IPS-15b (cell line): ENCODE data around the gene BPIFB1.

ENCODE experiments used
- H3K27me3 ChIP-seq: one replicate; pipeline ENCODE4 v1.6.1; 2013; ENCODE audit warnings: low read length; ENCODE audit not compliant: control insufficient read depth, insufficient read depth
- H3K36me3 ChIP-seq: one replicate; pipeline ENCODE4 v1.6.1; 2013; ENCODE audit warnings: low read length; ENCODE audit not compliant: control insufficient read depth, insufficient read depth
- H3K4me1 ChIP-seq: one replicate; pipeline ENCODE4 v1.6.1; 2013; ENCODE audit warnings: mild to moderate bottlenecking, low read length; ENCODE audit not compliant: control insufficient read depth, insufficient read depth
- H3K4me3 ChIP-seq: one replicate; pipeline ENCODE4 v1.5.1; 2013; ENCODE audit warnings: low read depth, low read length
- H3K9ac ChIP-seq: one replicate; pipeline ENCODE4 v1.6.1; 2013; ENCODE audit warnings: low read depth, mild to moderate bottlenecking, low read length
- H3K9me3 ChIP-seq: one replicate; pipeline ENCODE4 v1.6.1; 2013; ENCODE audit warnings: mild to moderate bottlenecking, low read length; ENCODE audit not compliant: control insufficient read depth, insufficient read depth

The BPIFB1 gene

GRCh38 chr20:33250666-33251065, 32.3 kb upstream of the BPIFB1 start:
- no peaks in the 10 kb centered on the region for H3K4me1 ChIP-seq
- no peaks in the 10 kb centered on the region for H3K27me3 ChIP-seq
- H3K4me3 ChIP-seq: no peak overlapping the region
- no peaks in the 10 kb centered on the region for H3K36me3 ChIP-seq
- no peak overlapping the region for H3K9ac ChIP-seq
- H3K9me3 ChIP-seq: no peaks in the 10 kb centered on the region

- Histone ChIP-seq H3K9me3 (no peaks in the 10 kb centered on the region), H3K9ac (no peak overlapping the region), H3K36me3 (no peaks in the 10 kb centered on the region), H3K27me3 (no peaks in the 10 kb centered on the region), H3K4me3 (no peak overlapping the region), H3K4me1 (no peaks in the 10 kb centered on the region)
These were observed 31.5 kb upstream of the BPIFB1 start for GRCh38 chr20:33251496-33251895.

GRCh38 chr20:33252460-33252859, 30.6 kb upstream of the BPIFB1 start:
- no peak overlapping the region for H3K4me3 ChIP-seq
- no peaks in the 10 kb centered on the region for H3K36me3 ChIP-seq
- H3K9ac ChIP-seq: no peak overlapping the region
- H3K9me3 ChIP-seq: no peaks in the 10 kb centered on the region
- no peaks in the 10 kb centered on the region for H3K27me3 ChIP-seq
- H3K4me1 ChIP-seq: no peaks in the 10 kb centered on the region

- no peak overlapping the region for H3K4me3 ChIP-seq
- H3K27me3 ChIP-seq: no peaks in the 10 kb centered on the region
- H3K9ac ChIP-seq: no peak overlapping the region
- no peaks in the 10 kb centered on the region for H3K9me3 ChIP-seq
- no peaks in the 10 kb centered on the region for H3K4me1 ChIP-seq
- H3K36me3 ChIP-seq: no peaks in the 10 kb centered on the region
These were observed 28.0 kb upstream of the BPIFB1 start for GRCh38 chr20:33255005-33255404.

GRCh38 chr20:33257237-33257636, 25.8 kb upstream of the BPIFB1 start:
- Histone ChIP-seq H3K27me3 (no peaks in the 10 kb centered on the region), H3K36me3 (no peaks in the 10 kb centered on the region), H3K4me3 (no peak overlapping the region), H3K9me3 (no peaks in the 10 kb centered on the region), H3K4me1 (no peaks in the 10 kb centered on the region), H3K9ac (no peak overlapping the region)

GRCh38 chr20:33259371-33259770, 23.6 kb upstream of the BPIFB1 start:
- Histone ChIP-seq H3K4me1 (no peaks in the 10 kb centered on the region), H3K27me3 (no peaks in the 10 kb centered on the region), H3K9me3 (no peaks in the 10 kb centered on the region), H3K36me3 (no peaks in the 10 kb centered on the region), H3K4me3 (no peak overlapping the region), H3K9ac (no peak overlapping the region)

GRCh38 chr20:33261465-33261864, 21.5 kb upstream of the BPIFB1 start:
- no peaks in the 10 kb centered on the region for H3K4me1 ChIP-seq
- no peaks in the 10 kb centered on the region for H3K9me3 ChIP-seq
- no peak overlapping the region for H3K4me3 ChIP-seq
- H3K36me3 ChIP-seq: no peaks in the 10 kb centered on the region
- no peaks in the 10 kb centered on the region for H3K27me3 ChIP-seq
- no peak overlapping the region for H3K9ac ChIP-seq

GRCh38 chr20:33262658-33263065, 20.4 kb upstream of the BPIFB1 start:
- Histone ChIP-seq H3K4me3 (no peak overlapping the region), H3K9me3 (no peaks in the 10 kb centered on the region), H3K4me1 (no peaks in the 10 kb centered on the region), H3K27me3 (no peaks in the 10 kb centered on the region), H3K36me3 (no peaks in the 10 kb centered on the region), H3K9ac (no peak overlapping the region)

- no peak overlapping the region for H3K4me3 ChIP-seq
- no peak overlapping the region for H3K9ac ChIP-seq
- H3K27me3 ChIP-seq: no peaks in the 10 kb centered on the region
- H3K9me3 ChIP-seq: no peaks in the 10 kb centered on the region
- H3K4me1 ChIP-seq: no peaks in the 10 kb centered on the region
- H3K36me3 ChIP-seq: no peaks in the 10 kb centered on the region
These were observed 19.2 kb upstream of the BPIFB1 start for GRCh38 chr20:33263784-33264183.

- no peaks in the 10 kb centered on the region for H3K4me1 ChIP-seq
- no peak overlapping the region for H3K9ac ChIP-seq
- no peaks in the 10 kb centered on the region for H3K36me3 ChIP-seq
- H3K9me3 ChIP-seq: no peaks in the 10 kb centered on the region
- H3K4me3 ChIP-seq: no peak overlapping the region
- no peaks in the 10 kb centered on the region for H3K27me3 ChIP-seq
These were observed 15.3 kb upstream of the BPIFB1 start for GRCh38 chr20:33267701-33268100.

GRCh38 chr20:33272155-33272873, 10.7 kb upstream of the BPIFB1 start:
- no peak overlapping the region for H3K9ac ChIP-seq
- no peak overlapping the region for H3K4me3 ChIP-seq
- no peaks in the 10 kb centered on the region for H3K36me3 ChIP-seq
- no peaks in the 10 kb centered on the region for H3K9me3 ChIP-seq
- no peaks in the 10 kb centered on the region for H3K4me1 ChIP-seq
- H3K27me3 ChIP-seq: no peaks in the 10 kb centered on the region

- peaks cover 4% of the 10 kb centered on the region for H3K4me1 ChIP-seq
- H3K27me3 ChIP-seq: no peaks in the 10 kb centered on the region
These were observed 9.7 kb upstream of the BPIFB1 start for GRCh38 chr20:33273117-33273851.

More at GRCh38 chr20:33273117-33273851, 9.7 kb upstream of the BPIFB1 start:
- no peak overlapping the region for H3K4me3 ChIP-seq
- no peaks in the 10 kb centered on the region for H3K36me3 ChIP-seq
- no peak overlapping the region for H3K9ac ChIP-seq
- H3K9me3 ChIP-seq: no peaks in the 10 kb centered on the region
